ENCODE measurements around the gene ATP6V1C2.

ATP6V1C2 gene

DNA sequence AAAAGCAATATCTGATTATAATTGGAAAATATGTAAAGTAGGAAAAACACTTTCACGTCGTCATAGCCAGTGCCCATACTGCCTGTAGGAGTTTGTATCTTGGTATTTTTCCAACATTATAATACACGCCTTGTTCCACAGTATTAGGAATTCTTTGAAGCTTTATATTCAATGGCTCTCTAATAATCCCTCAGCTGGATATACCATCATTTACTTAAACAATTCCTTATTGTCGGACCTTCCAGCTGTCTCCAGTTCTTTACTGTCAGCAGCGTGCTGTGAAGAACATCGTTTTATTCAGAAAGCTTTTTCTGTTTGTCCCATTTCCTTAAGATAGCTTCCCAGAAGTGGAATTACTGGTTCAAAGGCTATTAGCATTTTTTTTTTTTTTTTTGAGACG is 31.7 kb downstream of the ATP6V1C2 start:
- no peak overlapping the region for H2BK12ac ChIP-seq (ENCODE audit: low read length in 2 of 2)
- H3K4me3 ChIP-seq (ENCODE audit: insufficient read depth in 1 of 2, low read depth in 1 of 2, low read length in 2 of 2): no peak overlapping the region
- H2BK5ac ChIP-seq (ENCODE audit: low read depth, low read length, poor library complexity, severe bottlenecking): no peak overlapping the region
- no peak overlapping the region for H3K14ac ChIP-seq (ENCODE audit: low read length in 2 of 2)
- H3K27me3 ChIP-seq (ENCODE audit: control insufficient read depth in 1 of 2, insufficient read depth in 1 of 2, low read length in 2 of 2): peaks cover 5 to 16% of the 10 kb centered on the region in 2 experiments
- H3K4ac ChIP-seq (ENCODE audit: low read depth in 1 of 2, low read length in 2 of 2): no peak overlapping the region
- no peak overlapping the region for H2AFZ ChIP-seq (ENCODE audit: low read depth, low read length)
- no peak overlapping the region for H3K18ac ChIP-seq (ENCODE audit: low read depth in 1 of 2, low read length in 2 of 2)
- WGBS: 89% methylated on average over 7 of the region's 7 CpGs
- H3K9me3 ChIP-seq (ENCODE audit: control insufficient read depth, low read length): no peaks in the 10 kb centered on the region
- H3K9ac ChIP-seq (ENCODE audit: low read length): no peak overlapping the region
- no peak overlapping the region for H3K23ac ChIP-seq (ENCODE audit: low read length in 2 of 2)
- H3K4me2 ChIP-seq (ENCODE audit: low read length, poor library complexity, severe bottlenecking): no peak overlapping the region
- no peak overlapping the region for H4K8ac ChIP-seq (ENCODE audit: low read length)
- H2BK15ac ChIP-seq (ENCODE audit: low read depth, poor library complexity, severe bottlenecking): no peak overlapping the region
- peaks cover 5% of the 10 kb centered on the region for H3K4me1 ChIP-seq (ENCODE audit: control insufficient read depth, insufficient read depth, low read depth, low read length)
- no peak overlapping the region for H2AK5ac ChIP-seq (ENCODE audit: low read length, severe bottlenecking)
- no peak overlapping the region for H2BK120ac ChIP-seq (ENCODE audit: low read depth, low read length)
- H3K36me3 ChIP-seq (ENCODE audit: control insufficient read depth in 1 of 2, insufficient read depth in 2 of 2, low read depth in 1 of 2, low read length in 2 of 2): no peaks in the 10 kb centered on the region
- no peaks in the 10 kb centered on the region for H3K79me1 ChIP-seq (replicated peaks; ENCODE audit: low read length, poor library complexity, severe bottlenecking)
- no peak overlapping the region for H4K91ac ChIP-seq (ENCODE audit: low read length)
- no peak for DNase-seq
- no peak overlapping the region for H3K27ac ChIP-seq (ENCODE audit: low read length, poor library complexity, severe bottlenecking)

DNA sequence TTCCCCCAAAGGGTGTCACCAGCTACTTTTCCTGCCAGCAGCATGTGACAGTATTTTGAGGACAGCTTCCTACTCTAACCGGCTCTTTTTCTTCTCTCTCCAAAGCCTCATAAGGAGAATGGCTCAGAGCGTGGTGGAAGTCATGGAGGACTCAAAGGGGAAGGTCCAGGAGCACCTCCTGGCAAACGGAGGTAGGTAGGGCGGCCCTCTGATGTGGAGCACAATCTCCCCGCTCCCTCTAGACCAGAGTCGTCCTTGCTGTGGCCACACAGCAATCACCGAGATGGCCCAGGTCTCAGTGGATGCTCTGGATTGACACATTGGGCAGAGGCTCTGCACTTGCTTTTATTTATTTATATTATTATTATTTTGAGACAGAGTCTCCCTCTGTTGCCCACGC is 32.4 kb downstream of the ATP6V1C2 start:
- peaks cover 5% of the 10 kb centered on the region for H3K4me1 ChIP-seq (ENCODE audit: control insufficient read depth, insufficient read depth, low read depth, low read length)
- H3K27me3 ChIP-seq (ENCODE audit: control insufficient read depth in 1 of 2, insufficient read depth in 1 of 2, low read length in 2 of 2): peaks cover 5 to 14% of the 10 kb centered on the region in 2 experiments
- H3K4me3 ChIP-seq (ENCODE audit: insufficient read depth in 1 of 2, low read depth in 1 of 2, low read length in 2 of 2): no peak overlapping the region
- H4K91ac ChIP-seq (ENCODE audit: low read length): no peak overlapping the region
- H3K4me2 ChIP-seq (ENCODE audit: low read length, poor library complexity, severe bottlenecking): no peak overlapping the region
- H3K23ac ChIP-seq (ENCODE audit: low read length in 2 of 2): no peak overlapping the region
- H3K18ac ChIP-seq (ENCODE audit: low read depth in 1 of 2, low read length in 2 of 2): no peak overlapping the region
- H4K8ac ChIP-seq (ENCODE audit: low read length): no peak overlapping the region
- H2BK5ac ChIP-seq (ENCODE audit: low read depth, low read length, poor library complexity, severe bottlenecking): no peak overlapping the region
- H3K9me3 ChIP-seq (ENCODE audit: control insufficient read depth, low read length): no peaks in the 10 kb centered on the region
- no peak overlapping the region for H2AFZ ChIP-seq (ENCODE audit: low read depth, low read length)
- no peak overlapping the region for H3K14ac ChIP-seq (ENCODE audit: low read length in 2 of 2)
- no peak overlapping the region for H3K27ac ChIP-seq (ENCODE audit: low read length, poor library complexity, severe bottlenecking)
- H2BK120ac ChIP-seq (ENCODE audit: low read depth, low read length): no peak overlapping the region
- H3K9ac ChIP-seq (ENCODE audit: low read length): no peak overlapping the region
- 83% methylated on average over 6 of the region's 8 CpGs for WGBS
- no peaks in the 10 kb centered on the region for H3K79me1 ChIP-seq (replicated peaks; ENCODE audit: low read length, poor library complexity, severe bottlenecking)
- H2BK12ac ChIP-seq (ENCODE audit: low read length in 2 of 2): no peak overlapping the region
- no peak overlapping the region for H2BK15ac ChIP-seq (ENCODE audit: low read depth, poor library complexity, severe bottlenecking)
- H3K4ac ChIP-seq (ENCODE audit: low read depth in 1 of 2, low read length in 2 of 2): no peak overlapping the region
- DNase-seq: no peak
- H3K36me3 ChIP-seq (ENCODE audit: control insufficient read depth in 1 of 2, insufficient read depth in 2 of 2, low read depth in 1 of 2, low read length in 2 of 2): no peaks in the 10 kb centered on the region
- no peak overlapping the region for H2AK5ac ChIP-seq (ENCODE audit: low read length, severe bottlenecking)

DNA sequence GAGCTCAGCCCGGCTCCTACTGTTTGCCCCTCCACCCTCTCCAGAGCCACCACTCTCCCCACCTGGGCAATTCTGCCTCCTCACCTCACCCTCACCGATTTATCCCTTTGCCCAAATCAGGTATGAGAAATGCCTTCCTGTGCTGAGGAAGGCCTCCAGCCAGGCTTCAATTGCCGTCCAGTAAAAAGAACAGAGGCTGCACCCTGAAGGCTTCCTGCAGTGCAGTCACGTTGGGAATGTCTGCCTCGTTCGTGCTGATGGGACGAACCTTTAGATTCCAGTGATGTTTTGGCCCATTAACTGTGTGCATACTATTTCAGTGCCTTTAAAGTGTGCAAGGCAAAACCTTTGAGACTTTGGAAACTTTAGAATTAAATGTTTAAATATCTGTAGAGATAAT is 34.2 kb downstream of the ATP6V1C2 start:
- Histone ChIP-seq H3K14ac (ENCODE audit: low read length in 2 of 2) (no peak overlapping the region), H2BK12ac (ENCODE audit: low read length in 2 of 2) (no peak overlapping the region), H2AK5ac (ENCODE audit: low read length, severe bottlenecking) (no peak overlapping the region), H2BK15ac (ENCODE audit: low read depth, poor library complexity, severe bottlenecking) (no peak overlapping the region), H3K27me3 (ENCODE audit: control insufficient read depth in 1 of 2, insufficient read depth in 1 of 2, low read length in 2 of 2) (peaks cover 5 to 7% of the 10 kb centered on the region in 2 experiments), H4K8ac (ENCODE audit: low read length) (no peak overlapping the region), H3K4me3 (ENCODE audit: insufficient read depth in 1 of 2, low read depth in 1 of 2, low read length in 2 of 2) (no peak overlapping the region), H2BK120ac (ENCODE audit: low read depth, low read length) (no peak overlapping the region), H3K18ac (ENCODE audit: low read depth in 1 of 2, low read length in 2 of 2) (no peak overlapping the region), H2BK5ac (ENCODE audit: low read depth, low read length, poor library complexity, severe bottlenecking) (no peak overlapping the region), H4K91ac (ENCODE audit: low read length) (no peak overlapping the region), H3K9me3 (ENCODE audit: control insufficient read depth, low read length) (no peaks in the 10 kb centered on the region), H2AFZ (ENCODE audit: low read depth, low read length) (no peak overlapping the region), H3K4ac (ENCODE audit: low read depth in 1 of 2, low read length in 2 of 2) (no peak overlapping the region), H3K27ac (ENCODE audit: low read length, poor library complexity, severe bottlenecking) (no peak overlapping the region), H3K9ac (ENCODE audit: low read length) (no peak overlapping the region), H3K36me3 (ENCODE audit: control insufficient read depth in 1 of 2, insufficient read depth in 2 of 2, low read depth in 1 of 2, low read length in 2 of 2) (no peaks in the 10 kb centered on the region), H3K4me1 (ENCODE audit: control insufficient read depth, insufficient read depth, low read depth, low read length) (peaks cover 5% of the 10 kb centered on the region), H3K4me2 (ENCODE audit: low read length, poor library complexity, severe bottlenecking) (no peak overlapping the region), H3K79me1 (replicated peaks; ENCODE audit: low read length, poor library complexity, severe bottlenecking) (no peaks in the 10 kb centered on the region), H3K23ac (ENCODE audit: low read length in 2 of 2) (no peak overlapping the region)
- no peak for DNase-seq
- 78% methylated on average over 7 of the region's 7 CpGs for WGBS

DNA sequence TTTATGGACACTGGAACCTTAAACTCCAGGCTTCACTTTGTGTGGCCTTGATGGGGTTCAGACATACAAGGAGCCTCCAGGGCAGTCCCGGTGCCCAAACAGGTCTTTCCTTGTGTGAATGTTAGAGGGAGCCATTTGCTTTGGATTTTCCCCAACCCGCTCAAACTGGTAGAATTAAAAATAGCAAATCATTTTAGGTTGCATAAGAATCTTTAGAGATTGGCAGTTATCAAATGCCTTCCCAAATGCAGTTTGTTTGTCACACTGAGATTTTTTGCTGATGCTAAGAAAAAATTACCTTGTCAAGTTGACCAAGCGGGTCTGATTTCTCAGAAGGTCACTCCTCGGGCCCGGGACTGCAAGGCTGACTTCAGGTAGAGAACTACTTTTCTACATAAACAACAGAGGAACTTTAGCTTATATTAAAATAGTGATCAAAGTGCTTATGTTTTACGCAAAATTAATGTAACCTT is 36.4 kb downstream of the ATP6V1C2 start:
- DNase-seq: no peak
- Histone ChIP-seq H2AFZ (ENCODE audit: low read depth, low read length) (no peak overlapping the region), H4K91ac (ENCODE audit: low read length) (no peak overlapping the region), H3K9ac (ENCODE audit: low read length) (no peak overlapping the region), H3K79me1 (replicated peaks; ENCODE audit: low read length, poor library complexity, severe bottlenecking) (no peaks in the 10 kb centered on the region), H3K9me3 (ENCODE audit: control insufficient read depth, low read length) (no peaks in the 10 kb centered on the region), H3K27ac (ENCODE audit: low read length, poor library complexity, severe bottlenecking) (no peak overlapping the region), H2BK120ac (ENCODE audit: low read depth, low read length) (no peak overlapping the region), H3K36me3 (ENCODE audit: control insufficient read depth in 1 of 2, insufficient read depth in 2 of 2, low read depth in 1 of 2, low read length in 2 of 2) (no peaks in the 10 kb centered on the region), H3K4ac (ENCODE audit: low read depth in 1 of 2, low read length in 2 of 2) (no peak overlapping the region), H3K4me3 (ENCODE audit: insufficient read depth in 1 of 2, low read depth in 1 of 2, low read length in 2 of 2) (no peak overlapping the region), H2BK12ac (ENCODE audit: low read length in 2 of 2) (no peak overlapping the region), H4K8ac (ENCODE audit: low read length) (no peak overlapping the region), H2BK5ac (ENCODE audit: low read depth, low read length, poor library complexity, severe bottlenecking) (no peak overlapping the region), H3K4me1 (ENCODE audit: control insufficient read depth, insufficient read depth, low read depth, low read length) (peaks cover 5% of the 10 kb centered on the region), H3K18ac (ENCODE audit: low read depth in 1 of 2, low read length in 2 of 2) (no peak overlapping the region), H3K27me3 (ENCODE audit: control insufficient read depth in 1 of 2, insufficient read depth in 1 of 2, low read length in 2 of 2) (peaks cover 0 to 20% of the 10 kb centered on the region in 2 experiments), H3K23ac (ENCODE audit: low read length in 2 of 2) (no peak overlapping the region), H3K4me2 (ENCODE audit: low read length, poor library complexity, severe bottlenecking) (no peak overlapping the region), H2AK5ac (ENCODE audit: low read length, severe bottlenecking) (no peak overlapping the region), H3K14ac (ENCODE audit: low read length in 2 of 2) (no peak overlapping the region), H2BK15ac (ENCODE audit: low read depth, poor library complexity, severe bottlenecking) (no peak overlapping the region)
- whole genome bisulfite sequencing: 96% methylated on average over 5 of the region's 6 CpGs
